MM.1S (cell line): Measurements from ENCODE around the gene TMEM108.

ENCODE experiments used
- CTCF ChIP-seq: fragments of 300-600 bp; sonication (generic); IDR thresholded peaks from 2 replicates; pipeline ENCODE4 v1.5.1; 2016; ENCODE audit warnings: antibody characterized with exemption, low read length, mixed read lengths
- EZH2 ChIP-seq: fragments of 300-600 bp; sonication (generic); optimal IDR thresholded peaks from 2 replicates; pipeline ENCODE3; 2017; ENCODE audit warnings: low read depth, mild to moderate bottlenecking, antibody characterized with exemption, low read length, mixed read lengths
- EZH2phosphoT487 ChIP-seq: fragments of 300-600 bp; sonication (generic); IDR thresholded peaks from 2 replicates; pipeline ENCODE4 v1.6.1; 2018; ENCODE audit warnings: antibody characterized with exemption, low read length

- TF ChIP-seq CTCF = no peak
- TF ChIP-seq EZH2 = no peak
- TF ChIP-seq EZH2phosphoT487 = no peak
Measured at GRCh38 chr3:133390715-133391114, 352.5 kb downstream of the TMEM108 start.
